GM18520 (cell line): ENCODE measurements around the gene CLTCL1.

Experiments used
- ATAC-seq: cut with Tn5 transposase; IDR thresholded peaks from one replicate; pipeline ENCODE4 v1.9.1; 2021; ENCODE audit not compliant: unreplicated experiment

Gene CLTCL1

GRCh38 chr22:19151329-19152191 lies 140.0 kb downstream of the CLTCL1 start:
- no peak for ATAC-seq

GRCh38 chr22:19150482-19151328 lies 140.8 kb downstream of the CLTCL1 start:
- ATAC-seq, result no peak

GRCh38 chr22:19149991-19150390 lies 141.5 kb downstream of the CLTCL1 start, which contains the start of gene GSC2:
Gene GSC2 (minus strand): TSS chr22:19150292. CDS start chr22:19150283, 9 bp downstream.
- no peak for ATAC-seq

GRCh38 chr22:19149047-19149883 lies 142.3 kb downstream of the CLTCL1 start:
- ATAC-seq, result no peak

GRCh38 chr22:19148417-19149046 lies 143.0 kb downstream of the CLTCL1 start:
- no peak for ATAC-seq

- ATAC-seq, result no peak
Observed at GRCh38 chr22:19147195-19147780, 144.2 kb downstream of the CLTCL1 start.

- no peak for ATAC-seq
Observed at GRCh38 chr22:19146215-19146968, 145.1 kb downstream of the CLTCL1 start.

- no peak for ATAC-seq
Observed at GRCh38 chr22:19143967-19144400, 147.5 kb downstream of the CLTCL1 start.

GRCh38 chr22:19143212-19143611 lies 148.3 kb downstream of the CLTCL1 start:
- no peak for ATAC-seq

GRCh38 chr22:19142394-19142793 lies 149.1 kb downstream of the CLTCL1 start:
- ATAC-seq, result no peak

GRCh38 chr22:19139974-19140373 lies 151.5 kb downstream of the CLTCL1 start:
- no peak for ATAC-seq

GRCh38 chr22:19139001-19139356 lies 152.5 kb downstream of the CLTCL1 start:
- ATAC-seq, result no peak

GRCh38 chr22:19138217-19139000 lies 153.1 kb downstream of the CLTCL1 start:
- no peak for ATAC-seq

- no peak for ATAC-seq
Observed at GRCh38 chr22:19137384-19138216, 153.9 kb downstream of the CLTCL1 start.

GRCh38 chr22:19136915-19137314 lies 154.6 kb downstream of the CLTCL1 start:
- ATAC-seq, result no peak

GRCh38 chr22:19134874-19135273 lies 156.6 kb downstream of the CLTCL1 start:
- no peak for ATAC-seq

GRCh38 chr22:19134176-19134831 lies 157.2 kb downstream of the CLTCL1 start:
- ATAC-seq, result no peak
